ENCODE results near the gene KDELR3. TPM values are rescaled to one million over a fixed set of nuclear protein-coding genes. Genes with fewer than 3 reads are reported as not detected.
A peak's percentile ranks its signal among the peaks of the same experiment; 100 is the strongest.
"Not testable (repeated sequence)": the region's sequence is repeated elsewhere in the genome, so short reads cannot be mapped to it uniquely, and the experiment has no call there.

KDELR3 gene
- total RNA-seq, 1 donor: not detected

DNA sequence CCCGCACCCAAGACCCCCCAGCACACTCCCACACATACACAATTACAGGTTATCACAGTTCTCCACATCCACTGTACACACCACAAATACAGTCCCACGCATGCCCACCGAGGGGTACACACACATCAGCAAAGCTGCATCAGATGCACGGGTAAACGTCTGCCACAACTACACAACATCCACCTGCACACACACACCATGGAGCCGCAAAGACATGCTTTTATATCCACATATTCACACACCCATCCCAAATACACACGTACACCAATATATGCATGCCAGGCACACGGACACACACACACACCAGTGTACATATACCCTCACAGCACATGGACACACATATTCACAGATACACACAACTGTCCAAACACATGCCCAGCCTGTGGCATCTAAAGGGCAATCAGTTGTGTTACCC is 7.5 kb upstream of the KDELR3 start:
- H3K4me3 ChIP-seq (ENCODE audit: low read length): no peak overlapping the region
- H3K9me3 ChIP-seq (ENCODE audit: low read depth, low read length): no peaks in the 10 kb centered on the region
- H3K27me3 ChIP-seq (ENCODE audit: insufficient read depth, low read length): peaks cover 76% of the 10 kb centered on the region
- peaks cover 12% of the 10 kb centered on the region for H3K4me1 ChIP-seq (ENCODE audit: insufficient read depth, low read length)

- Histone ChIP-seq H3K4me1 (ENCODE audit: insufficient read depth, low read length) (peaks cover 12% of the 10 kb centered on the region), H3K4me3 (ENCODE audit: low read length) (no peak overlapping the region), H3K9me3 (ENCODE audit: low read depth, low read length) (no peaks in the 10 kb centered on the region), H3K27me3 (ENCODE audit: insufficient read depth, low read length) (peaks cover 79% of the 10 kb centered on the region)
Observed at GRCh38 chr22:38461057-38461413, 6.9 kb upstream of the KDELR3 start.

GRCh38 chr22:38461414-38462081 is 6.3 kb upstream of the KDELR3 start:
- Histone ChIP-seq H3K4me3 (ENCODE audit: low read length) (no peak overlapping the region), H3K27me3 (ENCODE audit: insufficient read depth, low read length) (peaks cover 74% of the 10 kb centered on the region), H3K4me1 (ENCODE audit: insufficient read depth, low read length) (peaks cover 12% of the 10 kb centered on the region), H3K9me3 (ENCODE audit: low read depth, low read length) (no peaks in the 10 kb centered on the region)

- H3K9me3 ChIP-seq (ENCODE audit: low read depth, low read length): no peaks in the 10 kb centered on the region
- H3K27me3 ChIP-seq (ENCODE audit: insufficient read depth, low read length): peaks cover 74% of the 10 kb centered on the region
- H3K4me1 ChIP-seq (ENCODE audit: insufficient read depth, low read length): peaks cover 19% of the 10 kb centered on the region
- H3K4me3 ChIP-seq (ENCODE audit: low read length): no peak overlapping the region
Observed at GRCh38 chr22:38462960-38463784, 4.7 kb upstream of the KDELR3 start.

- H3K27me3 ChIP-seq (ENCODE audit: insufficient read depth, low read length): peaks cover 62% of the 10 kb centered on the region
Observed at GRCh38 chr22:38464992-38465672, 2.8 kb upstream of the KDELR3 start.

GRCh38 chr22:38465673-38466490 is 2.0 kb upstream of the KDELR3 start:
- H3K4me3 ChIP-seq (ENCODE audit: low read length): no peak overlapping the region
- peaks cover 55% of the 10 kb centered on the region for H3K27me3 ChIP-seq (ENCODE audit: insufficient read depth, low read length)
- H3K9me3 ChIP-seq (ENCODE audit: low read depth, low read length): no peaks in the 10 kb centered on the region
- peaks cover 21% of the 10 kb centered on the region for H3K4me1 ChIP-seq (ENCODE audit: insufficient read depth, low read length)

More at GRCh38 chr22:38464992-38465672, 2.8 kb upstream of the KDELR3 start:
- peaks cover 21% of the 10 kb centered on the region for H3K4me1 ChIP-seq (ENCODE audit: insufficient read depth, low read length)
- no peaks in the 10 kb centered on the region for H3K9me3 ChIP-seq (ENCODE audit: low read depth, low read length)
- no peak overlapping the region for H3K4me3 ChIP-seq (ENCODE audit: low read length)

DNA sequence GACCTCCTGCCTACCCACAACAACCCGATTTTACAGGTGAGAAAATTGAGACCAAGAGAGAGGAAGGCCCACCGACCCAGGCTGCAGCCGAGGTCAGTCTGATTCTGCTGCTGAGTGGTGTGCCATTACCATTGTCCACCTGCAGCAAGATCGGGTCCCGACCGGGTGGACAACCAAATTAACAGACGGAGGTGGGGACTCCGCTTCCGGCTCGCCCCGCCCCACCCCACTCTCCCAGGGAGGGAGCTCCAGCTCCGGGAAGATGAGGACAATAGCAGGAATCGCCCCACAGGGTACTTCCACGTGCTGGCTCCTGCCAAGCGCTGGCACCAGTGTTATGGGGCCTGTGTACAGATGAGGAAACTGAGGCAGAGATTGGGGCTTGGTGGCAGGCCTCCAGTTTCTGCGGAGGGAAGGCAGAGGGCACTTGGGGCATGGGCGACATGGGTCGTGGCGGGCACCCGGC is 425 bp upstream of the KDELR3 start:
- Histone ChIP-seq H3K9me3 (ENCODE audit: low read depth, low read length) (no peaks in the 10 kb centered on the region), H3K4me1 (ENCODE audit: insufficient read depth, low read length) (peaks cover 13% of the 10 kb centered on the region), H3K4me3 (ENCODE audit: low read length) (peak overlapping the region; percentile 12), H3K27me3 (ENCODE audit: insufficient read depth, low read length) (peaks cover 39% of the 10 kb centered on the region)

- peaks cover 30% of the 10 kb centered on the region for H3K27me3 ChIP-seq (ENCODE audit: insufficient read depth, low read length)
- no peak overlapping the region for H3K4me3 ChIP-seq (ENCODE audit: low read length)
- H3K4me1 ChIP-seq (ENCODE audit: insufficient read depth, low read length): peaks cover 9% of the 10 kb centered on the region
- H3K9me3 ChIP-seq (ENCODE audit: low read depth, low read length): no peaks in the 10 kb centered on the region
Observed at GRCh38 chr22:38468443-38469305, 778 bp downstream of the KDELR3 start.

DNA sequence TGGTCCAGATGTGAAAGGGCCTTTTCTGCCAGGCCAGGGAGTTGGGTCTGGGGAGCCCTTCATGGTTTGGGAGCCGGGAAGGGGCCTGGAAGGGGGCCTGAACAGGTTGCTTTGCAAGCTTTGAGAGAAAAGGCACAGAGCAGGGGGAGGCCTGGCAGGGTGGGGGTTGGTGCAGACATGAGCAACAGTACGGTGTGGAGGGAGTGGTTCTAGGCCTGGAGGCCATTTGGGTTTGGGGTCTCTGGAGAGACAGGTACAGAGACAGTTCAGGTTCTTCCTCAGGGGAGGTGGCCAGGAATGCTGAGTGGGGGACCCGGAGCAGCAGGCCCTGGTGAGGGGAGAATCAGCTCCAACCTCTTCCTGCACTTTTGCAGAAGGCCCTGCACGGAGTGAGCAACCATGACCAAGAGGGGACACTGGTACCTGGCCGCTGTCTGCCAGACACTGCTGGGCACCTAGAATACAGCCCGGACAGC is 1.4 kb downstream of the KDELR3 start:
- Histone ChIP-seq H3K9me3 (ENCODE audit: low read depth, low read length) (no peaks in the 10 kb centered on the region), H3K27me3 (ENCODE audit: insufficient read depth, low read length) (peaks cover 23% of the 10 kb centered on the region), H3K4me1 (ENCODE audit: insufficient read depth, low read length) (peaks cover 9% of the 10 kb centered on the region), H3K4me3 (ENCODE audit: low read length) (no peak overlapping the region)

DNA sequence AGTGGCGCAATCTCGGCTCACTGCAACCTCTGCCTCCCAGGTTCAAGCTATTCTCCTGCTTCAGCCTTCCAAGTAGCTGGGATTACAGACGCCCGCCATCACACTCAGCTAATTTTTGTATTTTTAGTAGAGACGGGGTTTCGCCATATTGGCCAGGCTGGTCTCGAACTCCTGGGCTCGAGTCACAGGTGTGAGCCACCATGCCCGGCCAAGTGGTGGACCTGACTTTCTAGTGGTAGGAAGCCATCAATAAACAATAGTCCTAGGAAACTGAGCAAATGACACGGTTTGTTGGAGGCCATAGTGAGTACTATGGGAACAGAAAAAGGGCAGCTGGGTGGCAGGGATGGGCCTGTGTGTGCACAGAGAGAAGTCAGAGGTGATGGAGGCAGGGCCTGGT is 2.3 kb downstream of the KDELR3 start:
- not testable (repeated sequence) for H3K9me3 ChIP-seq (ENCODE audit: low read depth, low read length)
- peaks cover 21% of the 10 kb centered on the region for H3K27me3 ChIP-seq (ENCODE audit: insufficient read depth, low read length)

DNA sequence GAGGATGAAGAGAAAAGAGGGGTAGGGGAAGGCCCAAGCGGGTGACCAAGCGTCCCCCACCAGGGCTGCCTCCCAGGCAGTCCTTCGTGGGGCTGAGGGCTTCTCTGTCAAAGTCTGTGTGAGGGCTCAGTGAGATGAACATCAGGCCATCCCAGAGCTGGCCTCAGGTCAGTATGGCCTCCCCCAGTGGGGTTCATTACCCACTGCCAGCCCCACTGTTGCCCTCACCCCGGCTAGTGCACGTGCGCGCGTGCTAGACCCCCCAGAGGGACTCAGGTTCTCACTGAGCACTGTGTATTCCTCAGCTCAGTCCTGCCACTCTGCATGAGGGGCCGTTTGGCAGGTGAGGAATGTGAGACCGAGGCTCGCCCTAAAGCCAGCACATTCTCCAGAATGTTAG is 3.3 kb downstream of the KDELR3 start:
- peaks cover 16% of the 10 kb centered on the region for H3K27me3 ChIP-seq (ENCODE audit: insufficient read depth, low read length)
- peaks cover 9% of the 10 kb centered on the region for H3K4me1 ChIP-seq (ENCODE audit: insufficient read depth, low read length)
- H3K9me3 ChIP-seq (ENCODE audit: low read depth, low read length): no peaks in the 10 kb centered on the region
- H3K4me3 ChIP-seq (ENCODE audit: low read length): no peak overlapping the region

More for the DNA sequence above, 2.3 kb downstream of the KDELR3 start:
- not testable (repeated sequence) for H3K4me3 ChIP-seq (ENCODE audit: low read length); H3K4me1 ChIP-seq (ENCODE audit: insufficient read depth, low read length)

- no peak overlapping the region for H3K4me3 ChIP-seq (ENCODE audit: low read length)
Observed at GRCh38 chr22:38474003-38474607, 6.2 kb downstream of the KDELR3 start.

DNA sequence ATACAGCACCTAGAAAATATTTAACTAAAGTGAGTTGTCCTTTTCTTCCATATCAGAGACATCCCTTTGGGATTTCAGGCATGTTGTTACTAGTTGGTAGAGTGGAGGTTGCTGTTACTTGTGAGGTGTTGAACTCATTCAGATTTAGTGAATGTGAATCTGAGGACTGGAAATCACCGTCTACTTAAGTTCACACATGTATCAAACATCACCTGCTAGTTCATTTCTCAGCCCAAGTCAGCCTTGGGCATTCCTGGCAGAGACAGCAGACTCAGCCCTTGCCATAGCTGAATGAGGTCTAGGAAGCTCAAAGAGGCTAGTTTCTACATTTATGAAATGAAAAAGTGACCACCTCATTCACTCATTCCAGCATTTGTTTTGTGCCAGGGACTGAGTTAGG is 9.7 kb downstream of the KDELR3 start:
- H3K4me1 ChIP-seq (ENCODE audit: insufficient read depth, low read length): no peaks in the 10 kb centered on the region
- no peaks in the 10 kb centered on the region for H3K9me3 ChIP-seq (ENCODE audit: low read depth, low read length)
- no peaks in the 10 kb centered on the region for H3K27me3 ChIP-seq (ENCODE audit: insufficient read depth, low read length)
- H3K4me3 ChIP-seq (ENCODE audit: low read length): no peak overlapping the region

More at GRCh38 chr22:38474003-38474607, 6.2 kb downstream of the KDELR3 start:
- no peaks in the 10 kb centered on the region for H3K9me3 ChIP-seq (ENCODE audit: low read depth, low read length)
- H3K27me3 ChIP-seq (ENCODE audit: insufficient read depth, low read length): no peaks in the 10 kb centered on the region
- no peaks in the 10 kb centered on the region for H3K4me1 ChIP-seq (ENCODE audit: insufficient read depth, low read length)
